ENCODE measurements around the gene MAPKBP1.
"Not testable (repeated sequence)": the region's sequence is repeated elsewhere in the genome, so short reads cannot be mapped to it uniquely, and the experiment has no call there.

Gene MAPKBP1

DNA sequence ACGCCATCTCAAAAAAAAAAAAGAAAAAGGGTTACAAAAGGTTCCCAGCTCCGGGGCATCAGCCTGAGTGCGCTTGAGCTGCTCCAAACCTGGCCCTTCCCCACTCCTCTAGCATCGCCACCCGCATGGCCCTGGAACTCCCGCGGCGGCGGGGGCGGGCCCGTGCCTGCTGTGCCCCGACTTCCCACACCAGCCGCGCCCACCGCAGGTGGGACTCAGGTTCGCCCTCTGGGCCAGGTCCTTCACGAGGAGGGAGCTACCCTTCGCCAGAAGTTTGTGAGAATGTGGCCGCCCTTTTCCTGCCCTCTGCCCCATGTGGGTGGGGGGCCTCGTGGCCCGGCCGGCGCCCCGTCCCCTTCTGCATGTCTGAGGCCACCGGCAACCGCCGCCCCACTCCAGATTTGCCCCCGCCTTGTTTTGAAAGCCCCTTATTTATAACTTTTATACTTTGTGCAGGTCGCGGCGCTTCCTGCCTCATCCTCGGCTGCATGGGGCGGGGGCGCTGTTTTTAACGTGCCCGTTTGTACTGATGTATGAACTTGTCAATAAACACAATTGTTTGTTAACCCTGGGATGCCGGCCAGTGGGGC lies 53.1 kb downstream of the MAPKBP1 start:
- DNase-seq (ENCODE audit: low read depth): no peak
- TF ChIP-seq, protein P1, sequence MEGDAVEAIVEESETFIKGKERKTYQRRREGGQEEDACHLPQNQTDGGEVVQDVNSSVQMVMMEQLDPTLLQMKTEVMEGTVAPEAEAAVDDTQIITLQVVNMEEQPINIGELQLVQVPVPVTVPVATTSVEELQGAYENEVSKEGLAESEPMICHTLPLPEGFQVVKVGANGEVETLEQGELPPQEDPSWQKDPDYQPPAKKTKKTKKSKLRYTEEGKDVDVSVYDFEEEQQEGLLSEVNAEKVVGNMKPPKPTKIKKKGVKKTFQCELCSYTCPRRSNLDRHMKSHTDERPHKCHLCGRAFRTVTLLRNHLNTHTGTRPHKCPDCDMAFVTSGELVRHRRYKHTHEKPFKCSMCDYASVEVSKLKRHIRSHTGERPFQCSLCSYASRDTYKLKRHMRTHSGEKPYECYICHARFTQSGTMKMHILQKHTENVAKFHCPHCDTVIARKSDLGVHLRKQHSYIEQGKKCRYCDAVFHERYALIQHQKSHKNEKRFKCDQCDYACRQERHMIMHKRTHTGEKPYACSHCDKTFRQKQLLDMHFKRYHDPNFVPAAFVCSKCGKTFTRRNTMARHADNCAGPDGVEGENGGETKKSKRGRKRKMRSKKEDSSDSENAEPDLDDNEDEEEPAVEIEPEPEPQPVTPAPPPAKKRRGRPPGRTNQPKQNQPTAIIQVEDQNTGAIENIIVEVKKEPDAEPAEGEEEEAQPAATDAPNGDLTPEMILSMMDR (IDR thresholded peaks at IDR 0.05; ENCODE audit: low read depth, low read length, missing control alignments): no peak
- H3K4me3 ChIP-seq (ENCODE audit: low read depth, low read length): peak overlapping the region; percentile 54

DNA sequence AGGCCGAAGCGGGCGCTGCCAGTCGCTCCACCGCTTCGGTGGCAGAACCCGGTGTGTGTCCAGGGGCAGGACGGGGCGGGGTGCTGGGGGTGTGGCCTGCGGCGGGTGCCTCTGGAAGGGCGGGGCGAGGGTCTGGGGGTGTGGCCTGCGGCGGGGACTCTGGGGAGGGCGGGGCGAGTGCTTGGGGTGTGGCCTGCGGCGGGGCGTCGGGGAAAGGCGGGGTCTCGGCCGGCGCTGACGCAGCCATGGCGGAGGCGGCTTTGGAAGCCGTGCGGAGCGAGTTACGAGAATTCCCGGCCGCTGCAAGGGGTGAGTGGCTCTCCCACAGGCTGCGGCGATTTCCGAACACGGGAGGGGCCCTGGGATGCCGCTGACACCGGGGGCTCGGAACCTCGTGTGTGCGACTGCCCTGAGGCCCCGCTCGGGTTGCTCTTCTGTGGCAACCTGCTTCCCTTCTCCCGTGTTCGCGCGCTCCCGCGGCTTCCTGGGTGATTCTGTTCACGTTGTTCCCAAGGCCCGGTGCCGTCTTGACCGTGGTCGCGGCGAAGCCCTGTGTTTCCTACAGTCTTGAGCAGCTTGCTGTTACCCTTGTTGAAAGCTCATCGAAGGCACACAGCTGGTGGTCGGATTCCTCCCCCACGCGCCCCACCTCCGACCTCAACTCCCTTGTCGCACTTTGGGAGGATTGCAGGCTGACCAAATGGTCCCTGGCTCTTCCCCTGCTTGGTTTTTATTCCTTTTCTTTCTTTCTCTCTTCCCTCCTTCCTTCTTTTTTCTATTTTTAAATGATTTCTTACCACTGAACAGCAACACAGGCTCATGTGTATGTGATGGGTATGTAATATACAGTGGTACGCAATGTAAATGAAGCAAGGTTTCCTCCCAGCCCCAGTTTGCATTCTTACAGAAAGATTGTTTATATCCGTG lies 53.9 kb downstream of the MAPKBP1 start, which contains the start of gene JMJD7:
TSS of gene JMJD7 (plus strand) at position 213 of the 927 bp plus-strand sequence. CDS start at position 246, 33 bp downstream.
- H3K4me3 ChIP-seq (ENCODE audit: low read depth, low read length): peak within 1 kb of the TSS; percentile 62
- DNase-seq (ENCODE audit: low read depth): peak; percentile 18
- TF ChIP-seq, protein P1 (IDR thresholded peaks at IDR 0.05; ENCODE audit: low read depth, low read length, missing control alignments): no peak

DNA sequence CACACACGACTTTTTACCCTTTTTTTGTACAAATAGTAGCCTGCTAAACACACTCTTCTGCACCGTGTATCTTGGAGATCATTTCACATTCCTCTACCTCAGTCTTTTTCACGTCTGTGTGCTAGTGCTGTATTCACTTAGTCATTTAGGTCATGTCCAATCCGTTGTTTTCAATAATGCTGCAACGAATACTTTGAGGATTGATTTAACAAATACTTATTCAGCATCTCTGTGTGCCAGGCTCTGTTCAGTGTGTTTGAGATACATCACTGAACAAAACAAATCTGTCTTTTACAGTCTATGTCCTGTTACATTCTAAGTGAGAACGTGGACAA lies 54.5 kb downstream of the MAPKBP1 start:
- DNase-seq (ENCODE audit: low read depth): no peak

DNA sequence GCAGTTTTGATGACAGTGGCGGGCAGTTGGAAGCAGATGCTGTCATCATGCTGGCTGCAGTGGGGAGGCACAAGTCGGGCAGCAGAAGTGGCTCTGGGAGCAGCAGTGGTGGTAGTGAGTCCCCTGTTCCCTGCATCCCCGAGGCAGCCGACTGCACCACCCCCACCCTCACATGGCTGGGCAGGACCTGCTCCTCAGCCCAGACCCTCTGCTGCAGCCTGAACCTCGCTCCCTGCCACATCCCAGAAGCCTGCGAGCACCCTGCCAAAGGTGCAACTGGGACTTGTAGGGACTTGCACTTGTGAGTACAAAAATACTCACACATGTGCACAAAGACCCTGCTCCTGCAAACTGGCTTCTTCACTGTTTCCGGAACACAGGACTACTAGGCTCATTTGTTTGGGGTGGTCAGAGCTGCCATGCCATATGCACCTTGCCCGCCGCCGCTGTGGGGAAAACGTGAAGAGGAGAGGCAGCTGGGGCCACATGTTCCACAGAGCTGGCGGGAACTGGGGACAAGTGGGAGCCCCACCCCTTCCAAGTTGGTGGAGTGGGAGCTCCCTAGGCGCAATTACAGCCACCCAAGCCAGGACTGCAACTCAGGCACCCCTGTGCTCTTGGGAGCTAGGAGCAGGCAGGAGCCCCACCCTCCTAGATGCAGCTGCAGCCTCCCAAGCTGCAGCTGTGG lies 55.8 kb downstream of the MAPKBP1 start:
- no peak for DNase-seq (ENCODE audit: low read depth)
- TF ChIP-seq, protein P1 (IDR thresholded peaks at IDR 0.05; ENCODE audit: low read depth, low read length, missing control alignments): no peak
- no peak overlapping the region for H3K4me3 ChIP-seq (ENCODE audit: low read depth, low read length)

More for the DNA sequence above, 54.5 kb downstream of the MAPKBP1 start:
- TF ChIP-seq, protein P1 (IDR thresholded peaks at IDR 0.05; ENCODE audit: low read depth, low read length, missing control alignments): no peak
- H3K4me3 ChIP-seq (ENCODE audit: low read depth, low read length): peak overlapping the region; percentile 62

DNA sequence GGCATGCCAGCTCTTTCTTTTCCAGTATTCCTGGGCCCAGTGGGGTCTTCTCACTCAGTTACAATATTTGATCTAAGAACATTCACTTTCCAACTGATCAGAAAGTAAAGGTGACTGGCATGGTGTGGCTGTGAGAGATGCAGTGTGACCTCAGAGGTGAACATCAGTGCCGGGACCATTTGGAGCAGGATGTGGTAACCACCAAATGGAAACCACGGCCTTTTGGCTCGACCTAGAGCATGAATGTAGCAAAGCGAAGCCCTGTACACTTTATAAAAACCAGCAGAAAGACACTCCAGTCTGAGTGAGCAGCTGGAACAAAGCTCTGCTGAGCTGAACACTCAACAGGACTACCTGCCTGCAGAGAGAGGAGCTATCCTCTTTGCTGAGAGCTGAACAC lies 57.0 kb downstream of the MAPKBP1 start:
- not testable (repeated sequence) for DNase-seq (ENCODE audit: low read depth); H3K4me3 ChIP-seq (ENCODE audit: low read depth, low read length)

DNA sequence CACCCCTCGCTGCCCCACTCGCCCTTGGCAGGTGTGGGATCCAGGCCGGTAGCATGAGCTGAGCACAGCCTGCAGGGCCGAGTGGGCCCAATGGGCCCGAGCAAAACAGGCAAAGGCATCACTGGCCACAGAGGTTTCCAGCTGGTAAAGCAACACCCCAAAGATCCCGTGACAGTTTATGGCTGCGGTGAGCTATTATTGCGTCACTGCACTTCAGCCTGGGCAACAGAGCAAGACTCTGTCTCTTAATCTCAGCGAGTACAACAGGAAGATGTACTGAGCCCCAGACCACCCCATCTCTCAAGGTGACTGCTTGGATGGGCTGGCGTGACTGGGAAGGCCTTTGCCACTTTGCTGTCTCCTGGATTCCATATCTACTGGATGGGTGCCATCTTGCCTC lies 57.9 kb downstream of the MAPKBP1 start:
- no peak overlapping the region for H3K4me3 ChIP-seq (ENCODE audit: low read depth, low read length)
- TF ChIP-seq, protein P1 (IDR thresholded peaks at IDR 0.05; ENCODE audit: low read depth, low read length, missing control alignments): no peak
- DNase-seq (ENCODE audit: low read depth): no peak

DNA sequence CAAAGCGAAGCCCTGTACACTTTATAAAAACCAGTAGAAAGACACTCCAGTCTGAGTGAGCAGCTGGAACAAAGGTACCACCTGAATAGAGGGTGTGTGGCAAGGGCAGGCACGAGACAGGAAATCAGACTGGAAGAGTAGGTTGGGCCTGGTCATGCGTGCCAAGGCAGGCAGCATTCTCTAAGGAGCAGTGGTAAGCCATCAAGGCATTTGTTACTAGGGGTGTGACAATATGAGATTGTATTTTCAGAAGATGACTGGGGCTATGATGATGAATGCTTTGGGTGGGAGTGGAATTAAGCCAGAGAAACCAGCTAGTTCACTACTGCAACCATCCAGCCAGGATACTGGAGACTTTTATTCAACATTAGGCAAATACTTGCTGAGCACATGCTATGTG lies 58.6 kb downstream of the MAPKBP1 start:
- TF ChIP-seq, protein P1 (IDR thresholded peaks at IDR 0.05; ENCODE audit: low read depth, low read length, missing control alignments): no peak
- no peak for DNase-seq (ENCODE audit: low read depth)
- H3K4me3 ChIP-seq (ENCODE audit: low read depth, low read length): no peak overlapping the region

Measured in GM12864 (cell line).